Measurements from ENCODE around the gene BCLAF1. TPM values are rescaled to one million over a fixed set of nuclear protein-coding genes. Genes with fewer than 3 reads are reported as not detected.
A peak's percentile ranks its signal among the peaks of the same experiment; 100 is the strongest.

The BCLAF1 gene, protein sequence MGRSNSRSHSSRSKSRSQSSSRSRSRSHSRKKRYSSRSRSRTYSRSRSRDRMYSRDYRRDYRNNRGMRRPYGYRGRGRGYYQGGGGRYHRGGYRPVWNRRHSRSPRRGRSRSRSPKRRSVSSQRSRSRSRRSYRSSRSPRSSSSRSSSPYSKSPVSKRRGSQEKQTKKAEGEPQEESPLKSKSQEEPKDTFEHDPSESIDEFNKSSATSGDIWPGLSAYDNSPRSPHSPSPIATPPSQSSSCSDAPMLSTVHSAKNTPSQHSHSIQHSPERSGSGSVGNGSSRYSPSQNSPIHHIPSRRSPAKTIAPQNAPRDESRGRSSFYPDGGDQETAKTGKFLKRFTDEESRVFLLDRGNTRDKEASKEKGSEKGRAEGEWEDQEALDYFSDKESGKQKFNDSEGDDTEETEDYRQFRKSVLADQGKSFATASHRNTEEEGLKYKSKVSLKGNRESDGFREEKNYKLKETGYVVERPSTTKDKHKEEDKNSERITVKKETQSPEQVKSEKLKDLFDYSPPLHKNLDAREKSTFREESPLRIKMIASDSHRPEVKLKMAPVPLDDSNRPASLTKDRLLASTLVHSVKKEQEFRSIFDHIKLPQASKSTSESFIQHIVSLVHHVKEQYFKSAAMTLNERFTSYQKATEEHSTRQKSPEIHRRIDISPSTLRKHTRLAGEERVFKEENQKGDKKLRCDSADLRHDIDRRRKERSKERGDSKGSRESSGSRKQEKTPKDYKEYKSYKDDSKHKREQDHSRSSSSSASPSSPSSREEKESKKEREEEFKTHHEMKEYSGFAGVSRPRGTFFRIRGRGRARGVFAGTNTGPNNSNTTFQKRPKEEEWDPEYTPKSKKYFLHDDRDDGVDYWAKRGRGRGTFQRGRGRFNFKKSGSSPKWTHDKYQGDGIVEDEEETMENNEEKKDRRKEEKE
- 100 to 1,000 TPM in 1 of 4 donors, 10 to 100 TPM in 3; 78.0 to 139 (median 91.2) TPM for total RNA-seq
- 10 to 100 TPM; 17.6 to 34.0 (median 18.6) TPM for polyA plus RNA-seq

DNA sequence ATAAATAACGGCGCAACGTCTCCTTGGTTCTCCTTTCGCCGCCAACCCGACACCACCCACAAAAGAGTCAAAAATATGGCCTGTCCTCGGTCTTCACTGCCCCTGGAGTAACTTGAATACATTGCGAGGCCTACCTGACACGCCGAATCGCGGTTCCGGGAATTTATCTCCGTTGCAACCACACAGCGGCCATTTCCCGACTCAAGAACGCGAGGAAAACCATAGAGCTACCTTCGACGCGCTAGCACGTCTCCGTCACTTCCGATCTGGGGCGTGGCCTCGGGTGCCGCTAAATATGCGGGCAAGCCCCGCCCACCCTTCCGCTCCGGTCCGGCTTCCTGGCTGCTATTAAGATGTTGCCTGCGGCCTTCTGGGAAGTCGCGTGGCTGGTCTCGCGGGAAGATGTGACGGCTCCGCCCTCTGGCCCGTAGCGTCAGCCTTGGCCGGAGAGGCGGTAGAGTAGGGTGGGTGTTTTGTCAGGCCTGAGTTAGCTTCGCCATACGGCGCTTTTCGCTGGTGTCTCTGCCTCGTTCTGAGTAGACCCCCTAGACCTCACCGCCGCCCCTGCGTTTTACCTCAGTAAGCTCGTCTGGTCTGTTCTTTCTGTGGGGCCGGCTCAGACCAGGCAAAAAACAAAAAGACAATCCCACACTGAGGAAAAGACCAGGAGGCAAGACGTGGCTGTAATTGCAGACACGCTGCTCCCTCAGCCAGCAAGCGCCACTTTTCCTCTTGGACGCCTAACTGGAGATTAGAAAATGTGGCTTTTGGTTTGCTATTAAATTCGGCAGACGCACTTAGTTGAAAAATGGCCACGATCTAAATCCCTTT is at the start of gene BCLAF1:
Gene BCLAF1 (minus strand): TSS at position 268 of the 831 bp plus-strand sequence. CDS start 9,980 bp downstream, outside the sequence.
- H3K4me1 ChIP-seq: peaks cover 0 to 50% (median 46%) of the 10 kb centered on the region in 4 donors
- DNase-seq: peak; percentile 100
- H3K27me3 ChIP-seq: no peaks in the 10 kb centered on the region
- intact Hi-C loops (cut with DNase I): loop anchor here (2.0 kb wide), 2 partner anchors 39 to 791 kb away; partner anchors contain the start of gene MTFR2
- peak; percentile 99 to 100 (median 100) for TF ChIP-seq POLR2AphosphoS5 (IDR thresholded peaks at IDR 0.05)
- TF ChIP-seq EP300 (IDR thresholded peaks at IDR 0.05): peak in 2 of 4 donors; percentile 23 to 90
- TF ChIP-seq, protein P1, sequence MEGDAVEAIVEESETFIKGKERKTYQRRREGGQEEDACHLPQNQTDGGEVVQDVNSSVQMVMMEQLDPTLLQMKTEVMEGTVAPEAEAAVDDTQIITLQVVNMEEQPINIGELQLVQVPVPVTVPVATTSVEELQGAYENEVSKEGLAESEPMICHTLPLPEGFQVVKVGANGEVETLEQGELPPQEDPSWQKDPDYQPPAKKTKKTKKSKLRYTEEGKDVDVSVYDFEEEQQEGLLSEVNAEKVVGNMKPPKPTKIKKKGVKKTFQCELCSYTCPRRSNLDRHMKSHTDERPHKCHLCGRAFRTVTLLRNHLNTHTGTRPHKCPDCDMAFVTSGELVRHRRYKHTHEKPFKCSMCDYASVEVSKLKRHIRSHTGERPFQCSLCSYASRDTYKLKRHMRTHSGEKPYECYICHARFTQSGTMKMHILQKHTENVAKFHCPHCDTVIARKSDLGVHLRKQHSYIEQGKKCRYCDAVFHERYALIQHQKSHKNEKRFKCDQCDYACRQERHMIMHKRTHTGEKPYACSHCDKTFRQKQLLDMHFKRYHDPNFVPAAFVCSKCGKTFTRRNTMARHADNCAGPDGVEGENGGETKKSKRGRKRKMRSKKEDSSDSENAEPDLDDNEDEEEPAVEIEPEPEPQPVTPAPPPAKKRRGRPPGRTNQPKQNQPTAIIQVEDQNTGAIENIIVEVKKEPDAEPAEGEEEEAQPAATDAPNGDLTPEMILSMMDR (IDR thresholded peaks at IDR 0.05): no peak
- TF ChIP-seq POLR2A (IDR thresholded peaks at IDR 0.05): peak; percentile 97 to 98
- H3K9me3 ChIP-seq: no peaks in the 10 kb centered on the region
- peak within 1 kb of the TSS; percentile 78 to 99 (median 80) for H3K4me3 ChIP-seq
- peak within 1 kb of the TSS; percentile 97 to 100 (median 98) for H3K27ac ChIP-seq
- H3K36me3 ChIP-seq: no peaks in the 10 kb centered on the region
- 0% methylated on average over 60 of the region's 60 CpGs for WGBS, 2 donors

DNA sequence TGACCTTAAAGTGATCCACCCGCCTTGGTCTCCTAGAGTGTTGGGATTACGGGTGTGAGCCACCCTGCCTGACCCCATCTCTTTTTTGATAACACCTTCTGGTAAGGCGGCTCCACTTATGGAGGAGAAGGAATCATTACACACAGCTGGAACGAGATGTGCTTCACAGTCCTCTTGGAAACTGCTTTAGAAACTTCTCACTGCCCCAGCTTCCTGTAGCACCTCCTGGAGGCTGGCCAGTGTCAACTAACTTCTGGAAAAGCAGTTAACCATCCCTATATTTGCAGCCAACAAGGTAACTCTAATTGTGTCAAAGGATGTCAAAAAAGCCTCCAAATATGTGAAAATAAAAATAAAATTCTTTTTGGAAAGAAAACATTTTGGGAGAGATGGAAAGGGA is 48.8 kb upstream of the BCLAF1 start:
- Histone ChIP-seq H3K9me3 (no peaks in the 10 kb centered on the region), H3K36me3 (no peaks in the 10 kb centered on the region), H3K4me1 (no peaks in the 10 kb centered on the region), H3K27me3 (no peaks in the 10 kb centered on the region), H3K27ac (no peak overlapping the region), H3K4me3 (no peak overlapping the region)
- no peak for DNase-seq
- 72 to 90% methylated on average over 4 of the region's 4 CpGs for WGBS, 2 donors
- intact Hi-C loops (cut with DNase I): no loop called here
- TF ChIP-seq POLR2A (IDR thresholded peaks at IDR 0.05): no peak
- no peak for TF ChIP-seq POLR2AphosphoS5 (IDR thresholded peaks at IDR 0.05)
- TF ChIP-seq, protein P1 (IDR thresholded peaks at IDR 0.05): no peak
- no peak for TF ChIP-seq EP300 (IDR thresholded peaks at IDR 0.05)

DNA sequence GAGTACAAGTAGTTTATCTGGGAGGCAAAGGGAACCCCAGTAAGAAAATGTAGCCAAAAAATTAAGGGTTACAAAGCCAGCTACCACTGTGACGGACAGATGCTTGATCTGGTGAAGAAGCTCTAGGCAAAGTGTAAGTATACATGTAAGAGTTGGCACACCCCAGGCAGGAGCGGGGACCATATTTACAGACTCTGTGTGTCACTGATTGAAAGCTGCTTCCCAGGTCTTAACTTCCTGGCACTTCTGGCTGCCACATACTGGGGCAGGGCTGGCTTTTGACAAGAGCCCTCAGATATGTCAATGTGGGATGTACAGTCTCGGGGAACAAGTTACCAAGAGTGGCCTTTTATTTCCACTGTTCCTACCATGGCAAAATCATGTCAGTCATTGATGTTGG is 48.0 kb upstream of the BCLAF1 start:
- WGBS, 2 donors: 87 to 90% methylated on average over 3 of the region's 3 CpGs

More for the DNA sequence above, 48.0 kb upstream of the BCLAF1 start:
- H3K4me1 ChIP-seq: no peaks in the 10 kb centered on the region
- no peak overlapping the region for H3K4me3 ChIP-seq
- intact Hi-C loops (cut with DNase I): no loop called here
- no peaks in the 10 kb centered on the region for H3K27me3 ChIP-seq
- H3K27ac ChIP-seq: peak overlapping the region in 1 of 4 donors; percentile 45
- DNase-seq: no peak
- H3K36me3 ChIP-seq: no peaks in the 10 kb centered on the region
- no peak for TF ChIP-seq POLR2AphosphoS5 (IDR thresholded peaks at IDR 0.05)
- TF ChIP-seq, protein P1 (IDR thresholded peaks at IDR 0.05): no peak
- no peak for TF ChIP-seq POLR2A (IDR thresholded peaks at IDR 0.05)
- TF ChIP-seq EP300 (IDR thresholded peaks at IDR 0.05): no peak
- no peaks in the 10 kb centered on the region for H3K9me3 ChIP-seq
